HFF-Myc (cell line): ENCODE measurements around the gene CD47.

Experiments used
- DNase-seq: peaks from one replicate; pipeline ENCODE4 v3.0.0-alpha.2; 2011; ENCODE audit warnings: low read depth; ENCODE audit errors: extremely low read depth
- H3K4me3 ChIP-seq: replicated peaks from 2 replicates; pipeline ENCODE4 v1.5.1; 2011; ENCODE audit warnings: low read depth, mild to moderate bottlenecking, control low read depth, low read length
- TF ChIP-seq, protein P1 (sequence below): IDR thresholded peaks from 2 replicates; pipeline ENCODE4 v1.5.1; 2012; ENCODE audit warnings: mild to moderate bottlenecking, low read depth, low read length, control low read depth; ENCODE audit errors: missing control alignments

CD47 gene

GRCh38 chr3:108103886-108104797 lies 13.3 kb upstream of the CD47 start:
- no peak overlapping the region for H3K4me3 ChIP-seq
- no peak for DNase-seq
- TF ChIP-seq, protein P1, sequence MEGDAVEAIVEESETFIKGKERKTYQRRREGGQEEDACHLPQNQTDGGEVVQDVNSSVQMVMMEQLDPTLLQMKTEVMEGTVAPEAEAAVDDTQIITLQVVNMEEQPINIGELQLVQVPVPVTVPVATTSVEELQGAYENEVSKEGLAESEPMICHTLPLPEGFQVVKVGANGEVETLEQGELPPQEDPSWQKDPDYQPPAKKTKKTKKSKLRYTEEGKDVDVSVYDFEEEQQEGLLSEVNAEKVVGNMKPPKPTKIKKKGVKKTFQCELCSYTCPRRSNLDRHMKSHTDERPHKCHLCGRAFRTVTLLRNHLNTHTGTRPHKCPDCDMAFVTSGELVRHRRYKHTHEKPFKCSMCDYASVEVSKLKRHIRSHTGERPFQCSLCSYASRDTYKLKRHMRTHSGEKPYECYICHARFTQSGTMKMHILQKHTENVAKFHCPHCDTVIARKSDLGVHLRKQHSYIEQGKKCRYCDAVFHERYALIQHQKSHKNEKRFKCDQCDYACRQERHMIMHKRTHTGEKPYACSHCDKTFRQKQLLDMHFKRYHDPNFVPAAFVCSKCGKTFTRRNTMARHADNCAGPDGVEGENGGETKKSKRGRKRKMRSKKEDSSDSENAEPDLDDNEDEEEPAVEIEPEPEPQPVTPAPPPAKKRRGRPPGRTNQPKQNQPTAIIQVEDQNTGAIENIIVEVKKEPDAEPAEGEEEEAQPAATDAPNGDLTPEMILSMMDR = no peak

DNA sequence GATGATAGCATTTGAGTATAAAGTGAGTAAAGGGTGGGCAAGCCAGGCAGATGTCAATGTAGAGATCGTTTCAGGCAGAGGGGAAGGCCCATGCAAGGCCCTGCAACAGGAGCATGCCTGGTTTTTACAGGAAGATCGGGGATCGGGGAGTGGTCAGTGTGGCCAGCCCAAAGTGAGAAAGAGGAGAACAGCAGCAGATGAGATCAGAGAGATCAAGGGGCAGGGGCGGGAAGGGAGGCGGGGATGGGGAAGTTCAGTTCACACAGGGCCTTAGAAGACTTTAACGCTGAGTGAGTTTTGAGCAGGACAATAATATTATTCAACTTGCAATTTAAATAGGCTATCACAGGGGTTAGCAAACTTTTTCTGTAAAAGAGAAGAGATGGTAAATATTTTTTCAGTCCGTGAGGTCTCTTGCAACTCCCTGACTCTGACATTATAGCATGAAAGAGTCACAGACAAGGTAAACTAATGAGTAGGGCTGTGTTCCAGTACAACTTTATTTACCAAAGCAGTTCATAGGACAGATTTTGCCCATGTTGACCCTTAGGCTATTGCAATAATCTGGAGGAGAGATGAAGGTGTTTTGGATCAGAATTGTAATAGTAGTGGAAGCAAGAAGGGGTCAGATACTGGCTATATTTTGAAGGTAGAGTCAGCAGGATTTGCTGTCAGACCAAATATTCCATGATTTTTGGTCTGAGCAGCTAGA lies 12.4 kb upstream of the CD47 start:
- DNase-seq = no peak
- H3K4me3 ChIP-seq = no peak overlapping the region
- TF ChIP-seq, protein P1 = no peak

- TF ChIP-seq, protein P1 = no peak
- no peak overlapping the region for H3K4me3 ChIP-seq
- DNase-seq = no peak
Observed at GRCh38 chr3:108102420-108103039, 11.7 kb upstream of the CD47 start.

DNA sequence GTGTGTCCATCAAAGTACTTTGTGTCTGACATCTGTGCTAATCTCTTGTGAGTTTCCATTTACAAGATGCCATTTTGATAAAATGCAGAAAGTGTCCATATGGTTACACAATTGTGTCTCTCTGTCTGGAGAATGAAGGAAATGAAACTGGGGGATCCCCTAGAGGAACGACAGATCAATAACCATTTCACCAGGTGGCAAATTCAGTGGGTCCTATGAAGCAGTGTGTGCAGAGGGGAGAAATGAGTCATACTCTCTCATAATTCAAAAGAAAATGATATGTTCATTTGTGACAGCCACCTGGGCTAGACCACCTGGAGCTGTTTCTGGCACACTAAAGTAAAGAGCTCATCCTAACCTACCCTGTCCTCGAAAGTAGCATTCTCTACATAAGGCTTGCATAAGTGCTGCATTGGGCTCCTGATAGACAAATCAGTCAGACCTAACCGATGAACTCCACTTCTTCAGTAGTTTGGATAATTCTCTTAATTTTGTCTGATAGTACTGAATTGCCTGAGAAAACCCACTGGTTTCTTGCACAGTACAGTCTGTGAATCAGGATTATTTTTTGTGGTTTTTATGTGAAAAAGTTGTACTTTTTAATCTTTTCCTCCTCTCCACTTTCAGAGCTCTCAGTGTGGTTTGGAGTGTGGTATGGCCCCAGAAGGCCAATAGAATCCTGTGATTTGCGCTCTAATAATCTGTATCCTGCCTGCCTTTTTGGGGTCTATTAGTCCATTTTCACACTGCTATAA lies 10.3 kb upstream of the CD47 start:
- TF ChIP-seq, protein P1 = no peak
- no peak for DNase-seq
- no peak overlapping the region for H3K4me3 ChIP-seq

GRCh38 chr3:108099679-108100428 lies 9.0 kb upstream of the CD47 start:
- TF ChIP-seq, protein P1 = no peak
- no peak for DNase-seq
- no peak overlapping the region for H3K4me3 ChIP-seq

DNA sequence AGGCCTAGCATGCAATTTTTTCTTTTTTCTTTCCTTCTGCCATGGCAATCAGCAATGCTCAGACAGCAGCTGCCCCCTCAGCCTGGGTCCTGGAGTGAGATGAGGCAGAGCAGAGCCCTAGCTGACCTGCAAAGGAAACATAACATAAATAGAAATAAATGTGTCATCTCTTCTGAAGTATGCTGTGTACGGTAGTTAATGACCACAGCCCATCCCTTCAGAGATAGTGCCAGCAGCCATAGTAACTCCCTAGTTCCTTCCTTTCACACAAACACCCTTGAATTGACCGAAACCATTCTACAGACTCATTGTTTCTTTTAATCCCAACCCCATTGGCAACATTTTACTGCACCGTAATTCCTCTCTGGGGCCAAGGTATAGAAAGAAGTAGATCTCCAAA lies 8.4 kb upstream of the CD47 start:
- no peak overlapping the region for H3K4me3 ChIP-seq
- TF ChIP-seq, protein P1 = no peak
- no peak for DNase-seq
